Neuronal stem cell (in vitro differentiated cells): Measurements from ENCODE around the gene PSMG3.

Experiments used
- DNase-seq: peaks from one replicate; pipeline ENCODE4 v3.0.0-alpha.2; 2013; ENCODE audit warnings: low spot score
- H2AFZ ChIP-seq: one replicate; pipeline ENCODE4 v1.6.1; 2013; ENCODE audit warnings: mild to moderate bottlenecking, low read length, inconsistent platforms
- H2AK5ac ChIP-seq: 2 replicates; pipeline ENCODE4 v1.6.1; 2013; ENCODE audit warnings: low read depth, mild to moderate bottlenecking, inconsistent platforms, low read length, moderate library complexity, mixed read lengths
- H2BK120ac ChIP-seq: 2 replicates; pipeline ENCODE4 v1.6.1; 2013; ENCODE audit warnings: low read depth, mild to moderate bottlenecking, inconsistent platforms, low read length, moderate library complexity, mixed read lengths
- H2BK12ac ChIP-seq: one replicate; pipeline ENCODE4 v1.6.1; 2013; ENCODE audit warnings: low read length, inconsistent platforms
- H2BK15ac ChIP-seq: 2 replicates; pipeline ENCODE4 v1.6.1; 2013; ENCODE audit warnings: mild to moderate bottlenecking, low read length, inconsistent platforms, mixed read lengths
- H2BK5ac ChIP-seq: one replicate; pipeline ENCODE4 v1.6.1; 2013; ENCODE audit warnings: inconsistent platforms, mild to moderate bottlenecking, low read length, moderate library complexity
- H3K14ac ChIP-seq: one replicate; pipeline ENCODE4 v1.6.1; 2013; ENCODE audit warnings: low read length, inconsistent platforms
- H3K18ac ChIP-seq: 2 replicates; pipeline ENCODE4 v1.6.1; 2013; ENCODE audit warnings: low read length, inconsistent platforms
- H3K23ac ChIP-seq: 2 replicates; pipeline ENCODE4 v1.6.1; 2013; ENCODE audit warnings: low read depth, mild to moderate bottlenecking, mixed read lengths, low read length, inconsistent platforms; ENCODE audit not compliant: poor library complexity
- H3K27ac ChIP-seq: replicated peaks from 3 replicates; pipeline ENCODE4 v1.5.1; 2013; ENCODE audit warnings: low read length, inconsistent platforms
- H3K27me3 ChIP-seq, 3 experiments: 2 replicates each; pipeline ENCODE4 v1.6.1; 2013; ENCODE audit warnings: low read length in 3 of 3, mild to moderate bottlenecking in 2 of 3, inconsistent platforms in 1 of 3, low read depth in 1 of 3, mixed read lengths in 1 of 3, moderate library complexity in 1 of 3; ENCODE audit not compliant: control insufficient read depth in 3 of 3, insufficient read depth in 3 of 3
- H3K36me3 ChIP-seq, 2 donors: replicated peaks in 1 of 2; 2 replicates each; pipeline ENCODE4 v1.6.1; 2013; ENCODE audit warnings: low read length in 2 of 2; ENCODE audit not compliant: control insufficient read depth in 2 of 2, insufficient read depth in 2 of 2
- H3K4ac ChIP-seq: 2 replicates; pipeline ENCODE4 v1.6.1; 2013; ENCODE audit warnings: inconsistent platforms, mild to moderate bottlenecking, low read length, moderate library complexity
- H3K4me1 ChIP-seq, 2 donors: 1 replicate in 1 of 2; 2 replicates in 1 of 2; pipeline ENCODE4 v1.6.1; 2013; ENCODE audit warnings: low read length in 2 of 2, low read depth in 1 of 2; ENCODE audit not compliant: control insufficient read depth in 2 of 2, insufficient read depth in 1 of 2
- H3K4me2 ChIP-seq: one replicate; pipeline ENCODE4 v1.6.1; 2013; ENCODE audit warnings: mild to moderate bottlenecking, low read length, inconsistent platforms; ENCODE audit not compliant: insufficient read depth, poor library complexity, severe bottlenecking
- H3K4me3 ChIP-seq, 2 donors: 2 replicates each; pipeline ENCODE4 v1.5.1; 2013; ENCODE audit warnings: low read length in 2 of 2, mild to moderate bottlenecking in 2 of 2, inconsistent platforms in 1 of 2, moderate library complexity in 1 of 2
- H3K79me1 ChIP-seq: one replicate; pipeline ENCODE4 v1.6.1; 2013; ENCODE audit warnings: low read depth, mild to moderate bottlenecking, inconsistent platforms, low read length, moderate library complexity
- H3K9ac ChIP-seq: one replicate; pipeline ENCODE4 v1.6.1; 2013; ENCODE audit warnings: mild to moderate bottlenecking, low read depth, low read length, inconsistent platforms; ENCODE audit not compliant: poor library complexity
- H3K9me3 ChIP-seq, 2 donors: replicated peaks in 1 of 2; 2 replicates each; pipeline versions ENCODE3 to v1.6.1; 2013; ENCODE audit warnings: low read length in 2 of 2, mild to moderate bottlenecking in 2 of 2, inconsistent platforms in 1 of 2, low read depth in 1 of 2, mixed read lengths in 1 of 2, moderate library complexity in 1 of 2; ENCODE audit not compliant: control insufficient read depth in 2 of 2, insufficient read depth in 1 of 2
- H4K8ac ChIP-seq: one replicate; pipeline ENCODE4 v1.6.1; 2013; ENCODE audit warnings: low read depth, mild to moderate bottlenecking, inconsistent platforms, low read length, moderate library complexity
- H4K91ac ChIP-seq: one replicate; pipeline ENCODE4 v1.6.1; 2013; ENCODE audit warnings: low read length, low read depth, mild to moderate bottlenecking, inconsistent platforms; ENCODE audit not compliant: poor library complexity
- WGBS, 2 donors: extraction: QIAGEN DNeasy Blood & Tissue Kit; methylation state at CpG; one replicate each; pipeline ENCODE4 v1.1.7; 2013; ENCODE audit warnings: missing lambda C conversion rate in 2 of 2, mixed read lengths in 1 of 2; ENCODE audit not compliant: insufficient read length in 2 of 2, insufficient replicate concordance in 1 of 2; ENCODE audit errors: extremely low coverage in 2 of 2; 5-methylcytosine and 5-hydroxymethylcytosine counted together

Gene PSMG3

GRCh38 chr7:1539882-1540775 is 29.7 kb downstream of the PSMG3 start:
- H3K79me1 ChIP-seq = peaks cover 12% of the 10 kb centered on the region
- WGBS, 2 donors = no CpG with 5 or more reads among the region's 73 CpGs
- H3K4me1 ChIP-seq = peaks cover 27 to 35% of the 10 kb centered on the region in 2 donors
- no peaks in the 10 kb centered on the region for H3K27me3 ChIP-seq
- no peak overlapping the region for H2BK120ac ChIP-seq
- peak overlapping the region; percentile 84 for H3K4ac ChIP-seq
- H3K9ac ChIP-seq = no peak overlapping the region
- no peak overlapping the region for H4K8ac ChIP-seq
- H2BK12ac ChIP-seq = peak overlapping the region; percentile 58
- H2AK5ac ChIP-seq = peak overlapping the region; percentile 99
- peak overlapping the region; percentile 82 for H2BK5ac ChIP-seq
- H3K18ac ChIP-seq = peak overlapping the region; percentile 80
- H4K91ac ChIP-seq = no peak overlapping the region
- H3K9me3 ChIP-seq = no peaks in the 10 kb centered on the region
- H3K4me3 ChIP-seq = no peak overlapping the region
- no peak overlapping the region for H3K14ac ChIP-seq
- H3K23ac ChIP-seq = peak overlapping the region; percentile 89
- H2BK15ac ChIP-seq = peak overlapping the region; percentile 58
- no peak overlapping the region for H3K4me2 ChIP-seq
- H3K27ac ChIP-seq = no peak overlapping the region
- no peak overlapping the region for H2AFZ ChIP-seq
- peaks cover 0 to 6% of the 10 kb centered on the region in 2 donors for H3K36me3 ChIP-seq
- no peak for DNase-seq

GRCh38 chr7:1539181-1539881 is 30.5 kb downstream of the PSMG3 start:
- Histone ChIP-seq H2BK15ac (peak overlapping the region; percentile 85), H3K9me3 (no peaks in the 10 kb centered on the region), H3K18ac (peak overlapping the region; percentile 80), H3K14ac (no peak overlapping the region), H3K36me3 (peaks cover 0 to 6% of the 10 kb centered on the region in 2 donors), H4K8ac (no peak overlapping the region), H4K91ac (no peak overlapping the region), H2BK120ac (peak overlapping the region; percentile 61), H2BK5ac (peak overlapping the region; percentile 82), H3K4me1 (peaks cover 29 to 38% of the 10 kb centered on the region in 2 donors), H3K4ac (no peak overlapping the region), H2AK5ac (peak overlapping the region; percentile 99), H3K4me3 (no peak overlapping the region), H3K27me3 (no peaks in the 10 kb centered on the region), H3K27ac (peak overlapping the region; percentile 9), H3K4me2 (no peak overlapping the region), H2BK12ac (peak overlapping the region; percentile 73), H3K79me1 (peaks cover 16% of the 10 kb centered on the region), H3K9ac (peak overlapping the region; percentile 44), H3K23ac (peak overlapping the region; percentile 65), H2AFZ (no peak overlapping the region)
- no peak for DNase-seq
- WGBS, 2 donors = no CpG with 5 or more reads among the region's 36 CpGs

GRCh38 chr7:1538544-1539180 is 31.2 kb downstream of the PSMG3 start:
- WGBS, 2 donors = no CpG with 5 or more reads among the region's 25 CpGs
- H4K91ac ChIP-seq = no peak overlapping the region
- H3K4me1 ChIP-seq = peaks cover 34 to 44% of the 10 kb centered on the region in 2 donors
- peaks cover 18% of the 10 kb centered on the region for H3K79me1 ChIP-seq
- H3K18ac ChIP-seq = peak overlapping the region; percentile 98
- peak overlapping the region; percentile 85 for H2BK15ac ChIP-seq
- DNase-seq = no peak
- no peak overlapping the region for H3K23ac ChIP-seq
- peak overlapping the region; percentile 9 for H3K27ac ChIP-seq
- H2AFZ ChIP-seq = no peak overlapping the region
- peak overlapping the region; percentile 99 for H2AK5ac ChIP-seq
- no peaks in the 10 kb centered on the region for H3K27me3 ChIP-seq
- no peaks in the 10 kb centered on the region for H3K9me3 ChIP-seq
- H3K9ac ChIP-seq = no peak overlapping the region
- H3K36me3 ChIP-seq = peaks cover 0 to 6% of the 10 kb centered on the region in 2 donors
- H3K4ac ChIP-seq = no peak overlapping the region
- H2BK12ac ChIP-seq = peak overlapping the region; percentile 2
- H2BK5ac ChIP-seq = peak overlapping the region; percentile 89
- H2BK120ac ChIP-seq = peak overlapping the region; percentile 41
- no peak overlapping the region for H3K14ac ChIP-seq
- H3K4me2 ChIP-seq = no peak overlapping the region
- H4K8ac ChIP-seq = no peak overlapping the region
- no peak overlapping the region for H3K4me3 ChIP-seq
